Measurements from ENCODE around the gene STK38L. TPM values are rescaled to one million over a fixed set of nuclear protein-coding genes. Genes with fewer than 3 reads are reported as not detected.

STK38L gene
- total RNA-seq, 2 donors from 2014 or later, result 33.2 to 78.3 TPM

- H3K27me3 ChIP-seq (ENCODE audit: control insufficient read depth, insufficient read depth, low read length, poor library complexity, severe bottlenecking), result no peaks in the 10 kb centered on the region
- no peaks in the 10 kb centered on the region for H3K4me1 ChIP-seq (ENCODE audit: control insufficient read depth, insufficient read depth, low read length)
- WGBS, 2 experiments (ENCODE audit: insufficient coverage in 1 of 2, insufficient read length in 1 of 2), result 67 to 97% methylated on average over 1 to 2 of the region's 2 CpGs
- no peak for DNase-seq
- no peak overlapping the region for H3K4me3 Mint-ChIP-seq
- no peak for TF ChIP-seq CTCF (conservative IDR thresholded peaks at IDR 0.05)
- H3K9me3 ChIP-seq (ENCODE audit: control insufficient read depth, low read length), result no peaks in the 10 kb centered on the region
- no peaks in the 10 kb centered on the region for H3K4me1 Mint-ChIP-seq
- H3K27ac ChIP-seq (ENCODE audit: low read depth, low read length), result no peak overlapping the region
- no peaks in the 10 kb centered on the region for H3K36me3 Mint-ChIP-seq (ENCODE audit: low read depth)
- no peaks in the 10 kb centered on the region for H3K9me3 Mint-ChIP-seq
- no peaks in the 10 kb centered on the region for H3K27me3 Mint-ChIP-seq (ENCODE audit: insufficient read depth)
- H3K27ac Mint-ChIP-seq, result no peak overlapping the region
- no peak overlapping the region for H3K9ac ChIP-seq (ENCODE audit: extremely low read depth, low read length, poor library complexity, severe bottlenecking)
- H3K36me3 ChIP-seq (ENCODE audit: control insufficient read depth, insufficient read depth, low read length), result no peaks in the 10 kb centered on the region
- no peak overlapping the region for H3K4me3 ChIP-seq (ENCODE audit: low read length)
Measured at GRCh38 chr12:27199638-27200300, 44.3 kb upstream of the STK38L start.

GRCh38 chr12:27201169-27201568 lies 42.9 kb upstream of the STK38L start:
- Histone ChIP-seq H3K4me3 (ENCODE audit: low read length) (no peak overlapping the region), H3K27me3 (ENCODE audit: control insufficient read depth, insufficient read depth, low read length, poor library complexity, severe bottlenecking) (no peaks in the 10 kb centered on the region), H3K9me3 (ENCODE audit: control insufficient read depth, low read length) (no peaks in the 10 kb centered on the region), H3K27ac (ENCODE audit: low read depth, low read length) (no peak overlapping the region), H3K36me3 (ENCODE audit: control insufficient read depth, insufficient read depth, low read length) (no peaks in the 10 kb centered on the region), H3K9ac (ENCODE audit: extremely low read depth, low read length, poor library complexity, severe bottlenecking) (no peak overlapping the region), H3K4me1 (ENCODE audit: control insufficient read depth, insufficient read depth, low read length) (no peaks in the 10 kb centered on the region)
- 65 to 100% methylated on average over 1 of the region's 1 CpG for WGBS, 2 experiments (ENCODE audit: insufficient coverage in 1 of 2, insufficient read length in 1 of 2)
- Mint-ChIP-seq H3K27ac (no peak overlapping the region), H3K4me1 (no peaks in the 10 kb centered on the region), H3K4me3 (no peak overlapping the region), H3K9me3 (no peaks in the 10 kb centered on the region), H3K27me3 (ENCODE audit: insufficient read depth) (no peaks in the 10 kb centered on the region), H3K36me3 (ENCODE audit: low read depth) (no peaks in the 10 kb centered on the region)
- TF ChIP-seq CTCF (conservative IDR thresholded peaks at IDR 0.05), result no peak
- no peak for DNase-seq

- Mint-ChIP-seq H3K4me1 (no peaks in the 10 kb centered on the region), H3K27ac (no peak overlapping the region), H3K4me3 (no peak overlapping the region), H3K9me3 (peaks cover 18% of the 10 kb centered on the region), H3K36me3 (ENCODE audit: low read depth) (no peaks in the 10 kb centered on the region), H3K27me3 (ENCODE audit: insufficient read depth) (no peaks in the 10 kb centered on the region)
- DNase-seq, result no peak
- no peaks in the 10 kb centered on the region for H3K36me3 ChIP-seq (ENCODE audit: control insufficient read depth, insufficient read depth, low read length)
- no peaks in the 10 kb centered on the region for H3K4me1 ChIP-seq (ENCODE audit: control insufficient read depth, insufficient read depth, low read length)
- no peak overlapping the region for H3K27ac ChIP-seq (ENCODE audit: low read depth, low read length)
- H3K9ac ChIP-seq (ENCODE audit: extremely low read depth, low read length, poor library complexity, severe bottlenecking), result no peak overlapping the region
- no peak overlapping the region for H3K4me3 ChIP-seq (ENCODE audit: low read length)
- WGBS, 2 experiments (ENCODE audit: insufficient coverage in 1 of 2, insufficient read length in 1 of 2), result 89% methylated on average over 1 of the region's 1 CpG; no CpG with 5 or more reads in 1 of the 2 experiments
- no peaks in the 10 kb centered on the region for H3K27me3 ChIP-seq (ENCODE audit: control insufficient read depth, insufficient read depth, low read length, poor library complexity, severe bottlenecking)
- no peak for TF ChIP-seq CTCF (conservative IDR thresholded peaks at IDR 0.05)
- H3K9me3 ChIP-seq (ENCODE audit: control insufficient read depth, low read length), result peaks cover 10% of the 10 kb centered on the region
Measured at GRCh38 chr12:27206801-27207502, 37.1 kb upstream of the STK38L start.

All from endodermal cell (in vitro differentiated cells).